ENCODE results near the gene BMP5. TPM values are rescaled to one million over a fixed set of nuclear protein-coding genes. Genes with fewer than 3 reads are reported as not detected.

The BMP5 gene
- total RNA-seq, 1 donor from 2014 or later = not detected

DNA sequence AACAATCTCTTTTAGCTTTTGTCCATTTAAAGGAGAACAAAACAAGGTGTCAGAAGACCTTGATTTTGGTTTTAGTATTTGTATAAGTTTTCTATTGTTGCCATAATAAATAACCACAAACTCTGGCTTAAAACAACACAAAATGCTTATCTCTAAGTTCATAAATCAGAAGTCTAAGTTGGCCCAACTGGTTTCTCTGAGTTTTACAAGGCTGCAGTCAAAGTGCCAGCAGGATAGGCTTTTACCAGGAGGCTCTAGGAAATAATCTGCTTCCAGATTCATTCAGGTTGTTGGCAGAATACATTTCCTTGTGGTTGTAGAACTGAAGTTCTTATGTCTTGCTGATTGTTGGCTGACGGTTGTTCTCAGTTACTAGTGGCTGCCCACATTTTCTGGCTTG is 149.2 kb downstream of the BMP5 start:
- no peak for DNase-seq (ENCODE audit: low read depth)

DNA sequence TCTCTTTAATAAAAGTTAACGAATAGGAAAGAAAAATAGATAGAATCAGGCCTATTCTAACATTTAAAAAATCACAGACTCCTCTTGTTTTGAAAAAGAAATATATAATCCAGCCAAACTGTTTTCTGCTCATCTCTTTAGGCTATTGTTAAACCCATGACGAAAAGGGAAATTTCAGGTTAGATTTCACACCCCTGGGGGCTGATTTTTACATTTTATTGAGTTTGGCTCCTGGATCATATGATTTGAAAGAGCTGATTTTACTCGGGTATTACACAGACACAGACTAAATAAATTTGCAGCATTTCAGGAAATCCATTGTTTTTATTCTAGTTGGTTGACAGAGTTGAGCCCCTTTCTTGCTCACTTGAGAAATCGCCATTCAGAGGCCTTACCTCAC is 160.6 kb downstream of the BMP5 start:
- DNase-seq (ENCODE audit: low read depth) = no peak

- DNase-seq (ENCODE audit: low read depth) = no peak
Observed at GRCh38 chr6:55713436-55713835, 162.0 kb downstream of the BMP5 start.

- no peak for DNase-seq (ENCODE audit: low read depth)
Observed at GRCh38 chr6:55708711-55709110, 166.7 kb downstream of the BMP5 start.

GRCh38 chr6:55705451-55706440 is 169.6 kb downstream of the BMP5 start:
- DNase-seq (ENCODE audit: low read depth) = no peak

- no peak for DNase-seq (ENCODE audit: low read depth)
Observed at GRCh38 chr6:55704421-55704820, 171.0 kb downstream of the BMP5 start.
